ENCODE results near the gene HAPLN1.

- TF ChIP-seq YY1 (IDR thresholded peaks at IDR 0.05; ENCODE audit: insufficient read depth, insufficient read length) (no peak), ZNF274 (IDR thresholded peaks at IDR 0.05; ENCODE audit: low read depth, low read length) (no peak), SUZ12 (IDR thresholded peaks at IDR 0.05; ENCODE audit: extremely low read depth, insufficient read depth, insufficient read length) (no peak)
These were observed 5.8 kb downstream of the HAPLN1 start for GRCh38 chr5:83714810-83715209.
